ENCODE results near the gene DBF4B.

Gene DBF4B

GRCh38 chr17:44760474-44761308, 52.2 kb downstream of the DBF4B start:
- Mint-ChIP-seq H3K4me1 (ENCODE audit: low read depth) (peaks cover 1% of the 10 kb centered on the region), H3K9me3 (no peaks in the 10 kb centered on the region), H3K36me3 (ENCODE audit: low read depth) (no peaks in the 10 kb centered on the region), H3K27me3 (ENCODE audit: low read depth) (peaks cover 33% of the 10 kb centered on the region), H3K4me3 (no peak overlapping the region), H3K27ac (no peak overlapping the region)

DNA sequence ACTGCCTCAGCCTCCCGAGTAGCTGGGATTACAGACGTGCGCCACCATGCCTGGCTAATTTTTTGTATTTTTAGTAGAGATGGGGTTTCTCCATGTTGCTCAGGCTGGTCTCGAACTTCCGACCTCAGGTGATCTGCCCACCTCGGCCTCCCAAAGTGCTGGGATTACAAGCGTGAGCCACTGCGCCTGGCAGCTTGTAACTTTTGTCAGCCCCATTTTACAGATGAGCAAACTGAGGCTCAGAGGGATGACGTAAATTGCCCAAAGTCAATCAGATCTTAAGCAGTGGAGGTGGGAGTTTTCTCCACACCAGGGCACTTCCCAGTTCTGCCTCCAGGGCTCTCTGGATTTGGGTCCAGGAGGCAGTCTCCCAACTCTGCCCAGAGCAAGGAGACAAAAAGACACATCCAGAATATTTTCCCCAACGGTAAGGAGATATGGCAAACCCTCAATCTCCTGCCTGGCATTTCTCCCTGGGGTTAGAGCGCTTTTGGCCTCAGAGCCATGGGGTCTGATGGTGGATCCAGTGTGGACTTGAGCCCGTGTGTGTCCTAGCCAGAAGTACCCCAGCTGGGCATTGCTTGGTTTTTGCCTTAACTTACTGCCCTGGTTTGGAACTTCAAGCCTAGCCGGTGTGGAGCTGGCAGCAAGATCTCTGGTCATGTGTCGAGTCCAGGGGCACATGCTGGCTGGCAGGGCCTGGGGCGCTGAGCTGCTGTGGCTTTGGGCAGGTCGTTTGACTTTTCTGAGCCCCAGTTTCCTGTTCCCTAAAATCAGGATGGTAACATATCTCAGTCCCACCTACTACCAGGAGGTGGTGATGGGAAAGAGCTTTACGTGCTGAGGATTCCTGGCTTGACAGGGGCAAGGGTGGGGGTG, 53.7 kb downstream of the DBF4B start:
- no peaks in the 10 kb centered on the region for H3K36me3 Mint-ChIP-seq (ENCODE audit: low read depth)
- no peaks in the 10 kb centered on the region for H3K9me3 Mint-ChIP-seq
- H3K27me3 Mint-ChIP-seq (ENCODE audit: low read depth), result peaks cover 34% of the 10 kb centered on the region
- H3K27ac Mint-ChIP-seq, result no peak overlapping the region
- H3K4me1 Mint-ChIP-seq (ENCODE audit: low read depth), result peaks cover 1% of the 10 kb centered on the region
- H3K4me3 Mint-ChIP-seq, result no peak overlapping the region

- peaks cover 24% of the 10 kb centered on the region for H3K27me3 Mint-ChIP-seq (ENCODE audit: low read depth)
- no peaks in the 10 kb centered on the region for H3K9me3 Mint-ChIP-seq
- H3K4me3 Mint-ChIP-seq, result no peak overlapping the region
- H3K36me3 Mint-ChIP-seq (ENCODE audit: low read depth), result no peaks in the 10 kb centered on the region
- H3K27ac Mint-ChIP-seq, result no peak overlapping the region
- peaks cover 2% of the 10 kb centered on the region for H3K4me1 Mint-ChIP-seq (ENCODE audit: low read depth)
These were observed 54.7 kb downstream of the DBF4B start for GRCh38 chr17:44763170-44763569.

- Mint-ChIP-seq H3K27me3 (ENCODE audit: low read depth) (peaks cover 15% of the 10 kb centered on the region), H3K36me3 (ENCODE audit: low read depth) (no peaks in the 10 kb centered on the region), H3K9me3 (no peaks in the 10 kb centered on the region), H3K4me1 (ENCODE audit: low read depth) (peaks cover 7% of the 10 kb centered on the region), H3K27ac (no peak overlapping the region), H3K4me3 (no peak overlapping the region)
These were observed 57.5 kb downstream of the DBF4B start for GRCh38 chr17:44765965-44766364.

- Mint-ChIP-seq H3K4me1 (ENCODE audit: low read depth) (peaks cover 7% of the 10 kb centered on the region), H3K27me3 (ENCODE audit: low read depth) (peaks cover 10% of the 10 kb centered on the region), H3K36me3 (ENCODE audit: low read depth) (no peaks in the 10 kb centered on the region), H3K27ac (no peak overlapping the region), H3K9me3 (no peaks in the 10 kb centered on the region), H3K4me3 (no peak overlapping the region)
These were observed 58.1 kb downstream of the DBF4B start for GRCh38 chr17:44766409-44767038.

- Mint-ChIP-seq H3K4me3 (no peak overlapping the region), H3K36me3 (ENCODE audit: low read depth) (no peaks in the 10 kb centered on the region), H3K27me3 (ENCODE audit: low read depth) (peaks cover 8% of the 10 kb centered on the region), H3K9me3 (no peaks in the 10 kb centered on the region), H3K27ac (no peak overlapping the region), H3K4me1 (ENCODE audit: low read depth) (peaks cover 7% of the 10 kb centered on the region)
These were observed 59.0 kb downstream of the DBF4B start for GRCh38 chr17:44767493-44767892.

- Mint-ChIP-seq H3K36me3 (ENCODE audit: low read depth) (no peaks in the 10 kb centered on the region), H3K27me3 (ENCODE audit: low read depth) (peaks cover 5% of the 10 kb centered on the region), H3K9me3 (no peaks in the 10 kb centered on the region), H3K4me1 (ENCODE audit: low read depth) (peaks cover 7% of the 10 kb centered on the region), H3K4me3 (no peak overlapping the region), H3K27ac (no peak overlapping the region)
These were observed 60.2 kb downstream of the DBF4B start for GRCh38 chr17:44768505-44769142.

GRCh38 chr17:44769230-44769629, 60.8 kb downstream of the DBF4B start:
- Mint-ChIP-seq H3K27ac (no peak overlapping the region), H3K36me3 (ENCODE audit: low read depth) (no peaks in the 10 kb centered on the region), H3K4me1 (ENCODE audit: low read depth) (peaks cover 7% of the 10 kb centered on the region), H3K27me3 (ENCODE audit: low read depth) (peaks cover 5% of the 10 kb centered on the region), H3K9me3 (no peaks in the 10 kb centered on the region), H3K4me3 (no peak overlapping the region)

- no peak overlapping the region for H3K27ac Mint-ChIP-seq
- H3K27me3 Mint-ChIP-seq (ENCODE audit: low read depth), result peaks cover 5% of the 10 kb centered on the region
- no peak overlapping the region for H3K4me3 Mint-ChIP-seq
- H3K36me3 Mint-ChIP-seq (ENCODE audit: low read depth), result no peaks in the 10 kb centered on the region
- H3K9me3 Mint-ChIP-seq, result no peaks in the 10 kb centered on the region
- H3K4me1 Mint-ChIP-seq (ENCODE audit: low read depth), result peaks cover 7% of the 10 kb centered on the region
These were observed 61.2 kb downstream of the DBF4B start for GRCh38 chr17:44769647-44770084.

DNA sequence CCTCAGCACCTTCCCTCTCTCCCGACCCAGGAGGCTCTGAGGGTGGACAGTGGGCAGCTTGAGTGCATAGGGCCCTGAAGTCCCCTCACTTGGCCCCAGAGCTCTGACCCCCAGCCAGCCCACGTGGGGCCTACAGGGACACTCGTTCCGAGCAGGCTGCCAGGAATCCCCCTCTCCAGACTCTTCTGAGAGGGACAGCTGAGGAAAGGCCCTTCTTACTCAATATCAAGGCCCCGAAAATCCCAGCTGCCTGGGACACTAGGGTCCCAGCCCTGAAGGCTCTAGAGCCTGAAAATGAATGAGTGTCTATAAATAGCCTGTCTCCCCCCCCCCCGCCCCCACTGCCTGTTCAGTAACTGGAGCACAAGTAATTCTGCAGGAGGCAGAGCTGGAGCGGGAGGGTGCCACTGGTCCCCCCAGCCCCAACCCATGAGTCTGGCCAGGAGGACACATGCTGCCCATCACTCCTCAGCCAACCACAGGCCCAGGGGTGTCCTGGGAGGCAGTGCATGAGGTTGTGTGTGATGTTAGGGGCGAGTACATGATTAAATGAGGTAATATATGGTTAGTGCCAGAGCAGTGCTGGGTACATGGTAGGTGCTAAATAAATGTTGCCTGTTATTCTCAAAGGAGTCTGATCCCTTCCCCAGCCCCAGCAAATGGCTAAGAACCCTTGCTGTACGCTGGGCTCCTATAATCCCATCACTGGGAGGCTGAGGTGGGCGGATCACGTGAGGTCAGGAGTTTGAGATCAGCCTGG, 61.9 kb downstream of the DBF4B start:
- Mint-ChIP-seq H3K4me3 (no peak overlapping the region), H3K9me3 (no peaks in the 10 kb centered on the region), H3K27ac (no peak overlapping the region), H3K36me3 (ENCODE audit: low read depth) (no peaks in the 10 kb centered on the region), H3K27me3 (ENCODE audit: low read depth) (peaks cover 5% of the 10 kb centered on the region), H3K4me1 (ENCODE audit: low read depth) (peaks cover 10% of the 10 kb centered on the region)

- H3K27ac Mint-ChIP-seq, result no peak overlapping the region
- H3K27me3 Mint-ChIP-seq (ENCODE audit: low read depth), result peaks cover 6% of the 10 kb centered on the region
- peaks cover 11% of the 10 kb centered on the region for H3K4me1 Mint-ChIP-seq (ENCODE audit: low read depth)
- no peak overlapping the region for H3K4me3 Mint-ChIP-seq
- no peaks in the 10 kb centered on the region for H3K9me3 Mint-ChIP-seq
- no peaks in the 10 kb centered on the region for H3K36me3 Mint-ChIP-seq (ENCODE audit: low read depth)
These were observed 64.0 kb downstream of the DBF4B start for GRCh38 chr17:44772308-44773045.

GRCh38 chr17:44773140-44773539, 64.7 kb downstream of the DBF4B start:
- Mint-ChIP-seq H3K27ac (no peak overlapping the region), H3K27me3 (ENCODE audit: low read depth) (peaks cover 11% of the 10 kb centered on the region), H3K36me3 (ENCODE audit: low read depth) (no peaks in the 10 kb centered on the region), H3K4me1 (ENCODE audit: low read depth) (peaks cover 9% of the 10 kb centered on the region), H3K9me3 (no peaks in the 10 kb centered on the region), H3K4me3 (no peak overlapping the region)

All from T-helper 1 cell treated with Interleukin-12 subunit alpha and Interleukin-12 subunit beta and Interleukin-4 antibody, amounts not matched to agents 30 μg/mL and 1 μg/mL, for 36 hours (primary cell).